ENCODE measurements around the gene PPFIA1. TPM values are rescaled to one million over a fixed set of nuclear protein-coding genes. Genes with fewer than 3 reads are reported as not detected.

The PPFIA1 gene
- total RNA-seq, 2 experiments from 2014 or later, result 34.6 to 53.9 TPM

DNA sequence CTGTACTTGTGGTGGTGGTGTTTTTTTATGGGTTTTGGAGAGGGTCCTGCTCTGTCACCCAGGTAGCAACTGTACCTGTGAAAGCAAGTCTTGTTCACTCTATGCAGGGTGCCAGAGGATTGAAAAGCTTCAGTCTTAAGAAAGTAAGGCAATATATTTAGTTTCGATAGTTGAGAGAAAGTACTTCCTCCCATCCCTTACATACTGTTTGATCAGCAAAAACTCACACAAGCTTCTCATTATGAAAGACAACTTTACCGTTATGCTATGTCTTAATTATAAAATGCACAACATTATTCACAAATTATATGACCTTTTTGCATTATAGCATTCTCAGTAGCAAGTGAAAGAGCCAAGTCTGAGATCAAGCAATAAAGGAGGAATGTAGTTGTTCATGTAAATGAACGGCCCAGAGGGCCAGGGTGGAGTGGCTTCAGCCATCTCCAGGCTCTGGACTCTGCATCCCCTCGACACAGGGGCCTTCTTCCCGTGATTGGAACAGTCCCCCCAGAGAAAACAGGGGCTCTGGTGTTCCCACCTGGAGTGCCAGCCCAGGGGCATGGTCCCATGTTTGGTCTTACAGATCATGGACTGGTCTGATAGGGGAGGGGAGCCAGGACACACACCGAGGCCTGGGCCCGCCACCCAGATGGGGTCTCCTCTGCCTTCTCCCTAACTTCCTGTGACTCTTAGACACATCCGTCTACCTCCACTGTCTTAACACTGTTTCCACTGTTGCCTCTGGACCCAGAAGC is 89.1 kb downstream of the PPFIA1 start:
- CTCF ChIA-PET (ENCODE audit: unreplicated experiment), result interaction anchor here (1.0 kb wide), 1 partner anchor 12 kb away, joined by 3 read pairs; no protein-coding TSS in a partner anchor
- Histone ChIP-seq H3K4me1 (ENCODE audit: insufficient read depth, low read length, poor library complexity, severe bottlenecking) (no peaks in the 10 kb centered on the region), H3K9me3 (ENCODE audit: low read length) (no peaks in the 10 kb centered on the region), H3K27ac (ENCODE audit: low read depth, low read length, poor library complexity, severe bottlenecking) (no peak overlapping the region), H3K4me2 (ENCODE audit: low read length) (no peak overlapping the region), H2AFZ (ENCODE audit: low read length) (no peak overlapping the region), H3K4me3 (ENCODE audit: low read depth, low read length, poor library complexity, severe bottlenecking) (no peak overlapping the region), H3K79me2 (ENCODE audit: insufficient read depth, low read depth, low read length) (no peaks in the 10 kb centered on the region), H4K20me1 (ENCODE audit: insufficient read depth, low read length) (no peaks in the 10 kb centered on the region), H3K36me3 (ENCODE audit: insufficient read depth, low read length) (peaks cover 89% of the 10 kb centered on the region), H3K9me2 (ENCODE audit: insufficient read depth, low read length) (no peaks in the 10 kb centered on the region)
- no peak for DNase-seq (ENCODE audit: low spot score)
- POLR2A ChIA-PET, result interaction anchor here (0.5 kb wide), 1 partner anchor 48 kb away, joined by 3 read pairs; no protein-coding TSS in a partner anchor
- TF ChIP-seq, protein P1, sequence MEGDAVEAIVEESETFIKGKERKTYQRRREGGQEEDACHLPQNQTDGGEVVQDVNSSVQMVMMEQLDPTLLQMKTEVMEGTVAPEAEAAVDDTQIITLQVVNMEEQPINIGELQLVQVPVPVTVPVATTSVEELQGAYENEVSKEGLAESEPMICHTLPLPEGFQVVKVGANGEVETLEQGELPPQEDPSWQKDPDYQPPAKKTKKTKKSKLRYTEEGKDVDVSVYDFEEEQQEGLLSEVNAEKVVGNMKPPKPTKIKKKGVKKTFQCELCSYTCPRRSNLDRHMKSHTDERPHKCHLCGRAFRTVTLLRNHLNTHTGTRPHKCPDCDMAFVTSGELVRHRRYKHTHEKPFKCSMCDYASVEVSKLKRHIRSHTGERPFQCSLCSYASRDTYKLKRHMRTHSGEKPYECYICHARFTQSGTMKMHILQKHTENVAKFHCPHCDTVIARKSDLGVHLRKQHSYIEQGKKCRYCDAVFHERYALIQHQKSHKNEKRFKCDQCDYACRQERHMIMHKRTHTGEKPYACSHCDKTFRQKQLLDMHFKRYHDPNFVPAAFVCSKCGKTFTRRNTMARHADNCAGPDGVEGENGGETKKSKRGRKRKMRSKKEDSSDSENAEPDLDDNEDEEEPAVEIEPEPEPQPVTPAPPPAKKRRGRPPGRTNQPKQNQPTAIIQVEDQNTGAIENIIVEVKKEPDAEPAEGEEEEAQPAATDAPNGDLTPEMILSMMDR (conservative IDR thresholded peaks at IDR 0.05; ENCODE audit: low read length), result no peak
- no peak for TF ChIP-seq EZH2phosphoT487 (IDR thresholded peaks at IDR 0.05; ENCODE audit: borderline replicate concordance, low read depth, low read length)
- no TSS peak for BruUV-seq (replicated peaks)
- intact Hi-C loops (cut with micrococcal nuclease; ENCODE audit: unreplicated experiment), result no loop called here

DNA sequence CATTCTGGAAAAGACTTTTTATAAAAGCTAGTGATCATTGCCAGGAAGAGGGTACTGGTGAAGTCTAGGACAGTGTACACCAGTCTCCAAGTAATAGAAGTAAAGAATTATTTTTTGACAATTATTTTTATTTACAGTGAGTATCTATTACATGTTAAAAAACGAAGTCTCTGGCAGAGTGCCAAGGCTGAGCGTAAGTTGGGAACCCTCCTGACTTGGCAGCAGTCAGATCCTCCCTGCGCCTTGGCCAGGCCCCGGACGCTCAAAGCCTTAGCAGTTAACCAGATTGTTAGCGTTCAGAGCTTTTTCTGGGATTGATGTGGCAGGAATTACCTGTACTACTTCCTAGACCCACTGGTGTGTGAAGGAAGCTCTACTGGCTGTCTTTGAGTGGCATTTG is 89.7 kb downstream of the PPFIA1 start:
- POLR2A ChIA-PET, result no interaction called here

DNA sequence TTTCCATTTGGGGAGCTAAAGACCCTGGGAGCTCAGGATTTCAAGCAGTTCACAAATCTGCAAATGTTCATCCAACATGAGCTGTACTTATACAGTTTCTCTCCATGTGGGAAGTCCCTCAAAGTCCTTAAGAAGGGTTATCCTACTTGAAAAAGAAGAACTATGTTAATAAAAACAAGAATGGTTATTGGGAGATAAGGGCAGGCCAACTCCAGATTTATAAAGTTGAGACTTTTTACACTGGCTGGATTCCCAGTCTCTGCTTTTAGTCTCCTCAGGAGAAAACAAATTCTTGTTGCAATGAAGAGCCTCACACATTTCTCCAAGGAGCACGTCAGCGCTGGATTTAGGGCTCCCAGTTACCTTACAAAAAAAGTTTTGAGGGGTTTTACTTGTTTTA is 93.7 kb downstream of the PPFIA1 start:
- H3K27ac ChIP-seq (ENCODE audit: low read depth, low read length, poor library complexity, severe bottlenecking), result no peak overlapping the region
- ChIA-PET CTCF (ENCODE audit: unreplicated experiment) (no interaction called here), POLR2A (no interaction called here)
- H3K9me2 ChIP-seq (ENCODE audit: insufficient read depth, low read length), result no peaks in the 10 kb centered on the region
- H3K4me2 ChIP-seq (ENCODE audit: low read length), result no peak overlapping the region
- BruUV-seq (replicated peaks), result no TSS peak
- intact Hi-C loops (cut with micrococcal nuclease; ENCODE audit: unreplicated experiment), result no loop called here
- H3K36me3 ChIP-seq (ENCODE audit: insufficient read depth, low read length), result peaks cover 79% of the 10 kb centered on the region
- H2AFZ ChIP-seq (ENCODE audit: low read length), result no peak overlapping the region
- H3K4me3 ChIP-seq (ENCODE audit: low read depth, low read length, poor library complexity, severe bottlenecking), result no peak overlapping the region
- no peaks in the 10 kb centered on the region for H4K20me1 ChIP-seq (ENCODE audit: insufficient read depth, low read length)
- no peaks in the 10 kb centered on the region for H3K79me2 ChIP-seq (ENCODE audit: insufficient read depth, low read depth, low read length)
- H3K4me1 ChIP-seq (ENCODE audit: insufficient read depth, low read length, poor library complexity, severe bottlenecking), result no peaks in the 10 kb centered on the region
- no peaks in the 10 kb centered on the region for H3K9me3 ChIP-seq (ENCODE audit: low read length)
- no peak for TF ChIP-seq EZH2phosphoT487 (IDR thresholded peaks at IDR 0.05; ENCODE audit: borderline replicate concordance, low read depth, low read length)
- TF ChIP-seq, protein P1 (conservative IDR thresholded peaks at IDR 0.05; ENCODE audit: low read length), result no peak
- no peak for DNase-seq (ENCODE audit: low spot score)

More for the DNA sequence above, 89.7 kb downstream of the PPFIA1 start:
- no peak overlapping the region for H3K27ac ChIP-seq (ENCODE audit: low read depth, low read length, poor library complexity, severe bottlenecking)
- no peak overlapping the region for H3K4me3 ChIP-seq (ENCODE audit: low read depth, low read length, poor library complexity, severe bottlenecking)
- H4K20me1 ChIP-seq (ENCODE audit: insufficient read depth, low read length), result no peaks in the 10 kb centered on the region
- H3K4me1 ChIP-seq (ENCODE audit: insufficient read depth, low read length, poor library complexity, severe bottlenecking), result no peaks in the 10 kb centered on the region
- H3K4me2 ChIP-seq (ENCODE audit: low read length), result no peak overlapping the region
- H2AFZ ChIP-seq (ENCODE audit: low read length), result no peak overlapping the region
- no peaks in the 10 kb centered on the region for H3K79me2 ChIP-seq (ENCODE audit: insufficient read depth, low read depth, low read length)
- intact Hi-C loops (cut with micrococcal nuclease; ENCODE audit: unreplicated experiment), result no loop called here
- CTCF ChIA-PET (ENCODE audit: unreplicated experiment), result interaction anchor here (1.0 kb wide), 1 partner anchor 12 kb away, joined by 3 read pairs; no protein-coding TSS in a partner anchor
- H3K36me3 ChIP-seq (ENCODE audit: insufficient read depth, low read length), result peaks cover 89% of the 10 kb centered on the region
- no peaks in the 10 kb centered on the region for H3K9me2 ChIP-seq (ENCODE audit: insufficient read depth, low read length)
- H3K9me3 ChIP-seq (ENCODE audit: low read length), result no peaks in the 10 kb centered on the region
- BruUV-seq (replicated peaks), result no TSS peak
- no peak for DNase-seq (ENCODE audit: low spot score)
- TF ChIP-seq, protein P1 (conservative IDR thresholded peaks at IDR 0.05; ENCODE audit: low read length), result no peak
